SK-N-SH (cell line): ENCODE results near the gene HAUS1. TPM values are rescaled to one million over a fixed set of nuclear protein-coding genes. Genes with fewer than 3 reads are reported as not detected.

Experiments
- CTCF ChIA-PET: fragments of 300-600, 350-600 bp; formaldehyde crosslinking; extraction: SDS; loops from one replicate; lab custom pipeline; 2021; lab: Yijun Ruan, JAX
- POLR2A ChIA-PET: fragments of 350-600 bp; sonication (Branson Sonifier 250); formaldehyde crosslinking; extraction: SDS; loops from one replicate; lab custom pipeline; 2020; ENCODE audit warnings: antibody characterized with exemption, inconsistent platforms; lab: Yijun Ruan, JAX
- DNase-seq: peaks from one replicate; pipeline ENCODE4 v3.0.0; 2012
- H2AFZ ChIP-seq: fragments of 200-600 bp; sonication (generic); 2 replicates; pipeline ENCODE4 v1.8.1; 2016; ENCODE audit warnings: antibody characterized with exemption, mild to moderate bottlenecking, low read depth
- H3F3A ChIP-seq: fragments of 200-600 bp; sonication (generic); replicated peaks from 2 replicates; pipeline ENCODE3; 2016; ENCODE audit warnings: antibody characterized with exemption, mild to moderate bottlenecking; ENCODE audit not compliant: insufficient read depth
- H3K27ac ChIP-seq, 2 experiments: fragments of 200-500 bp in 1 of 2; fragments of 200-600 bp in 1 of 2; sonication (Bioruptor generic) in 1 of 2; sonication (generic), shearing (Covaris generic) in 1 of 2; 2 replicates each; pipeline versions ENCODE4 v1.5.1 to v1.6.1; 2014 to 2016; ENCODE audit warnings: low read depth in 2 of 2, inconsistent platforms in 1 of 2, low read length in 1 of 2, mild to moderate bottlenecking in 1 of 2, mixed read lengths in 1 of 2
- H3K27me3 ChIP-seq: fragments of 200-600 bp; sonication (generic), shearing (Covaris generic); 2 replicates; pipeline ENCODE4 v1.6.1; 2016; ENCODE audit warnings: mixed run types; ENCODE audit not compliant: insufficient read depth
- H3K36me3 ChIP-seq, 2 experiments: fragments of 200-500 bp in 1 of 2; fragments of 200-600 bp in 1 of 2; sonication (Bioruptor generic) in 1 of 2; sonication (generic) in 1 of 2; replicated peaks in 1 of 2; 2 replicates each; pipeline versions ENCODE3 to v1.5.1; 2014 to 2016; ENCODE audit warnings: low read length in 1 of 2, mild to moderate bottlenecking in 1 of 2; ENCODE audit not compliant: insufficient read depth in 2 of 2, control insufficient read depth in 1 of 2
- H3K4me1 ChIP-seq, 2 experiments: fragments of 200-500 bp in 1 of 2; fragments of 200-600 bp in 1 of 2; sonication (Bioruptor generic) in 1 of 2; sonication (generic), shearing (Covaris generic) in 1 of 2; 2 replicates each; pipeline versions ENCODE4 v1.5.1 to v1.6.1; 2014 to 2016; ENCODE audit warnings: low read depth in 1 of 2, low read length in 1 of 2, mixed run types in 1 of 2; ENCODE audit not compliant: insufficient read depth in 2 of 2, control insufficient read depth in 1 of 2
- H3K4me2 ChIP-seq: fragments of 200-600 bp; sonication (generic), shearing (Covaris generic); 2 replicates; pipeline ENCODE4 v1.6.1; 2017; ENCODE audit warnings: mixed run types
- H3K4me3 ChIP-seq, 2 experiments: fragments of 200-500 bp in 1 of 2; fragments of 200-600 bp in 1 of 2; sonication (Bioruptor generic) in 1 of 2; sonication (generic), shearing (Covaris generic) in 1 of 2; 2 replicates each; pipeline versions ENCODE4 v1.5.1 to v1.8.1; 2014 to 2016; ENCODE audit warnings: low read depth in 2 of 2, inconsistent platforms in 1 of 2, low read length in 1 of 2, mild to moderate bottlenecking in 1 of 2, mixed read lengths in 1 of 2, moderate library complexity in 1 of 2
- H3K79me2 ChIP-seq: fragments of 200-600 bp; sonication (generic); 2 replicates; pipeline ENCODE4 v1.8.1; 2017; ENCODE audit warnings: mild to moderate bottlenecking; ENCODE audit not compliant: insufficient read depth
- H3K9ac ChIP-seq: fragments of 200-600 bp; sonication (generic); 2 replicates; pipeline ENCODE4 v1.6.1; 2017; ENCODE audit warnings: mixed run types
- H3K9me2 ChIP-seq: fragments of 200-600 bp; sonication (generic); 2 replicates; pipeline ENCODE4 v1.6.1; 2017; ENCODE audit warnings: mixed run types
- H3K9me3 ChIP-seq: fragments of 200-600 bp; sonication (generic); 2 replicates; pipeline ENCODE4 v1.6.1; 2017; ENCODE audit warnings: mixed run types, mild to moderate bottlenecking, moderate library complexity
- H4K20me1 ChIP-seq: fragments of 200-600 bp; sonication (generic); 2 replicates; pipeline ENCODE4 v1.6.1; 2017; ENCODE audit warnings: mild to moderate bottlenecking, mixed run types; ENCODE audit not compliant: insufficient read depth
- ELF1 ChIP-seq: IDR thresholded peaks from 2 replicates; pipeline ENCODE4 v1.4.0; 2012
- EZH2phosphoT487 ChIP-seq: fragments of 200-600 bp; sonication (generic); IDR thresholded peaks from 2 replicates; pipeline ENCODE4 v1.6.1; 2017; ENCODE audit warnings: low read depth, mixed run types, mild to moderate bottlenecking, antibody characterized with exemption, moderate library complexity, borderline replicate concordance
- FOXM1 ChIP-seq: IDR thresholded peaks from 2 replicates; pipeline ENCODE4 v1.4.0; 2012; ENCODE audit warnings: low read depth, mild to moderate bottlenecking
- RAD21 ChIP-seq: IDR thresholded peaks from 2 replicates; pipeline ENCODE4 v1.6.1; 2012; ENCODE audit warnings: mild to moderate bottlenecking, low read length
- SIN3A ChIP-seq: IDR thresholded peaks from 2 replicates; pipeline ENCODE4 v1.6.1; 2012; ENCODE audit warnings: low read depth, mild to moderate bottlenecking, low read length, moderate library complexity, borderline replicate concordance
- SMC3 ChIP-seq: IDR thresholded peaks from 2 replicates; pipeline ENCODE4 v1.6.1; 2012; ENCODE audit warnings: low read depth, low read length, improper control_type of control experiment
- TCF12 ChIP-seq: IDR thresholded peaks from 2 replicates; pipeline ENCODE4 v1.4.0; 2012
- YY1 ChIP-seq: IDR thresholded peaks from 2 replicates; pipeline ENCODE4 v1.4.0; 2012; ENCODE audit warnings: low read depth, mild to moderate bottlenecking
- WGBS: methylation state at CpG from one replicate; pipeline ENCODE4 v1.1.6; 2017; ENCODE audit warnings: low lambda C conversion rate; 5-methylcytosine and 5-hydroxymethylcytosine counted together
- polyA plus RNA-seq, 3 experiments: library from polyadenylated mRNA; depleted of rRNA; stranded (reverse); fragments of >200 nt; gene quantifications; 2 replicates each; pipeline ENCODE4 v1.2.3, GENCODE V29; 2012
- TF ChIP-seq, protein P1 (sequence below): IDR thresholded peaks from 2 replicates; pipeline ENCODE4; 2012
- TF ChIP-seq, protein P2 (sequence below): fragments of 200-600 bp; sonication (generic); IDR thresholded peaks from 2 replicates; pipeline ENCODE4 v1.6.1; 2017; ENCODE audit warnings: antibody characterized with exemption, mild to moderate bottlenecking, moderate library complexity

The HAUS1 gene
- polyA plus RNA-seq, 1 of the 3 experiments (the other 2 are of a cell fraction) = 55.2 TPM

DNA sequence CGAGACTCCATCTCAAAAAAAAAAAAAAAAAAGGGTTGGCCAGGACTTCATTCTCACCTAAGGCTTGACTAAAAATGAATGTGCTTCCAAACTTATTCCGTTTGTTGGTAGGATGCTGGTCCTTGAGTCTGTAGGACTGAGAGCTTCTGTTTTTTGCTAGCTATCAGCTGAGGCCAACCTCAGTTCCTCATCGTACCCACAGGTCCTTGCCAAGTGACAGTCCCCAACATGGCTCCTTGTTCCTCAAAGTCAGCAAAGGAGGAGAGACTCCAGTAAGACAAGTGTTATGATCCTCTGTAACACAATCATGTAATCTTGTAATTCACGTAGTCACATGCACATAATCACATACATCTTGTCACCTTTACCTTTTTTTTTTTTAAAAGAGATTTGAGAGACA, 37.0 kb downstream of the HAUS1 start:
- CTCF ChIA-PET = interaction anchor here (2.3 kb wide), 1 partner anchor 32 kb away, joined by 8 read pairs; a partner anchor contains a TSS
- H3K9ac ChIP-seq = no peak overlapping the region
- no peaks in the 10 kb centered on the region for H3K9me2 ChIP-seq
- H3K4me3 ChIP-seq = no peak overlapping the region
- H3K4me2 ChIP-seq = no peak overlapping the region
- H4K20me1 ChIP-seq = no peaks in the 10 kb centered on the region
- H3F3A ChIP-seq = no peaks in the 10 kb centered on the region
- WGBS = 90% methylated on average over 4 of the region's 4 CpGs
- no peaks in the 10 kb centered on the region for H3K27me3 ChIP-seq
- no peak overlapping the region for H2AFZ ChIP-seq
- TF ChIP-seq EZH2phosphoT487 (no peak), SIN3A (no peak)
- no peaks in the 10 kb centered on the region for H3K36me3 ChIP-seq
- POLR2A ChIA-PET = no interaction called here
- no peak for DNase-seq
- H3K27ac ChIP-seq = no peak overlapping the region
- no peaks in the 10 kb centered on the region for H3K79me2 ChIP-seq
- no peaks in the 10 kb centered on the region for H3K4me1 ChIP-seq
- no peaks in the 10 kb centered on the region for H3K9me3 ChIP-seq

DNA sequence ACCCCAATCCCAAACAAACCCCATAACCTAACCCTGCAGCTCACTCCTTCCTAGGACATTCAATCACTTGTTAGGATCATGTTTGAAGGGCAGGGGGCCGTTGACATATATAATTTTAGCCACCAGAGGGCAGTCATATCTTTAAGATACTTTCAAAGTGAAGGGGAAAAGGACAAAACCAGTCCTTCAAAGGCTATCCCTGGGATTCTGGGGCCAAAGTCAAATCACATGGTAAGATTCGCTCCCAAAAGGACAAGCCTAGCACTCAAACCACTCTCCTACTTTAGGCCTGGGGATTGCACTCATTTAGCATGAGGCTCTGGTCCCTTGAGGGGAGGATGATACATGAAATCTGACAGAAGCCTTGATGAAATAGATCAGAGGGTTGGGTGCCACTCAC, 44.6 kb downstream of the HAUS1 start:
- Histone ChIP-seq H3K79me2 (no peaks in the 10 kb centered on the region), H3K9ac (no peak overlapping the region), H3K27ac (no peak overlapping the region), H3K4me1 (peaks cover 12 to 13% of the 10 kb centered on the region in 2 experiments; a peak in 1 of 4 replicates), H3K4me2 (no peak overlapping the region), H3K9me3 (no peaks in the 10 kb centered on the region), H3F3A (peaks cover 8% of the 10 kb centered on the region), H3K36me3 (no peaks in the 10 kb centered on the region), H3K9me2 (no peaks in the 10 kb centered on the region), H3K4me3 (no peak overlapping the region; a peak in 1 of 4 replicates), H2AFZ (no peak overlapping the region), H3K27me3 (no peaks in the 10 kb centered on the region), H4K20me1 (no peaks in the 10 kb centered on the region)
- WGBS = 10% methylated on average over 2 of the region's 2 CpGs
- CTCF ChIA-PET = interaction anchor here (0.7 to 7.9 kb wide), 14 partner anchors 9 to 517 kb away, joined by 3 to 101 read pairs (median 3); partner anchors contain the start of gene LOXHD1
- DNase-seq = peak; percentile 70
- TF ChIP-seq FOXM1 (no peak), RAD21 (peak; percentile 81), TCF12 (no peak), SMC3 (peak; percentile 76), ELF1 (no peak), YY1 (no peak)
- TF ChIP-seq, protein P1, sequence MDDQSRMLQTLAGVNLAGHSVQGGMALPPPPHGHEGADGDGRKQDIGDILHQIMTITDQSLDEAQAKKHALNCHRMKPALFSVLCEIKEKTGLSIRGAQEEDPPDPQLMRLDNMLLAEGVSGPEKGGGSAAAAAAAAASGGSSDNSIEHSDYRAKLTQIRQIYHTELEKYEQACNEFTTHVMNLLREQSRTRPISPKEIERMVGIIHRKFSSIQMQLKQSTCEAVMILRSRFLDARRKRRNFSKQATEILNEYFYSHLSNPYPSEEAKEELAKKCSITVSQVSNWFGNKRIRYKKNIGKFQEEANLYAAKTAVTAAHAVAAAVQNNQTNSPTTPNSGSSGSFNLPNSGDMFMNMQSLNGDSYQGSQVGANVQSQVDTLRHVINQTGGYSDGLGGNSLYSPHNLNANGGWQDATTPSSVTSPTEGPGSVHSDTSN = no peak
- TF ChIP-seq, protein P2, sequence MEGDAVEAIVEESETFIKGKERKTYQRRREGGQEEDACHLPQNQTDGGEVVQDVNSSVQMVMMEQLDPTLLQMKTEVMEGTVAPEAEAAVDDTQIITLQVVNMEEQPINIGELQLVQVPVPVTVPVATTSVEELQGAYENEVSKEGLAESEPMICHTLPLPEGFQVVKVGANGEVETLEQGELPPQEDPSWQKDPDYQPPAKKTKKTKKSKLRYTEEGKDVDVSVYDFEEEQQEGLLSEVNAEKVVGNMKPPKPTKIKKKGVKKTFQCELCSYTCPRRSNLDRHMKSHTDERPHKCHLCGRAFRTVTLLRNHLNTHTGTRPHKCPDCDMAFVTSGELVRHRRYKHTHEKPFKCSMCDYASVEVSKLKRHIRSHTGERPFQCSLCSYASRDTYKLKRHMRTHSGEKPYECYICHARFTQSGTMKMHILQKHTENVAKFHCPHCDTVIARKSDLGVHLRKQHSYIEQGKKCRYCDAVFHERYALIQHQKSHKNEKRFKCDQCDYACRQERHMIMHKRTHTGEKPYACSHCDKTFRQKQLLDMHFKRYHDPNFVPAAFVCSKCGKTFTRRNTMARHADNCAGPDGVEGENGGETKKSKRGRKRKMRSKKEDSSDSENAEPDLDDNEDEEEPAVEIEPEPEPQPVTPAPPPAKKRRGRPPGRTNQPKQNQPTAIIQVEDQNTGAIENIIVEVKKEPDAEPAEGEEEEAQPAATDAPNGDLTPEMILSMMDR = peak; percentile 84
- POLR2A ChIA-PET = no interaction called here
